ENCODE results near the gene REST.
"Not testable (repeated sequence)": the region's sequence is repeated elsewhere in the genome, so short reads cannot be mapped to it uniquely, and the experiment has no call there.

The REST gene

GRCh38 chr4:56937262-56937661 lies 29.6 kb downstream of the REST start:
- Histone ChIP-seq H3K4me3 (replicated peaks; ENCODE audit: insufficient read depth, low read length) (no peak overlapping the region), H3K27me3 (ENCODE audit: insufficient read depth, poor library complexity, severe bottlenecking) (no peaks in the 10 kb centered on the region), H3K27ac (replicated peaks) (no peak overlapping the region)
- DNase-seq (ENCODE audit: low read depth in 1 of 2, low spot score in 1 of 2), result no peak
- TF ChIP-seq GABPA (IDR thresholded peaks at IDR 0.05; ENCODE audit: low read depth) (no peak), POLR2AphosphoS5 (IDR thresholded peaks at IDR 0.05; ENCODE audit: low read depth) (no peak), SPI1 (IDR thresholded peaks at IDR 0.05; ENCODE audit: borderline replicate concordance, low read depth) (no peak), CTCF (IDR thresholded peaks at IDR 0.05; ENCODE audit: insufficient read depth, low read length) (no peak), REST (IDR thresholded peaks at IDR 0.05; ENCODE audit: insufficient replicate concordance, low read depth) (no peak)

- H3K27ac ChIP-seq (replicated peaks); DNase-seq (ENCODE audit: low read depth in 1 of 2, low spot score in 1 of 2); H3K27me3 ChIP-seq (ENCODE audit: insufficient read depth, poor library complexity, severe bottlenecking); H3K4me3 ChIP-seq (replicated peaks; ENCODE audit: insufficient read depth, low read length): not testable (repeated sequence)
Measured at GRCh38 chr4:56939826-56940225, 32.1 kb downstream of the REST start.

- TF ChIP-seq SPI1 (IDR thresholded peaks at IDR 0.05; ENCODE audit: borderline replicate concordance, low read depth) (no peak), REST (IDR thresholded peaks at IDR 0.05; ENCODE audit: insufficient replicate concordance, low read depth) (no peak), POLR2AphosphoS5 (IDR thresholded peaks at IDR 0.05; ENCODE audit: low read depth) (no peak), CTCF (IDR thresholded peaks at IDR 0.05; ENCODE audit: insufficient read depth, low read length) (no peak), GABPA (IDR thresholded peaks at IDR 0.05; ENCODE audit: low read depth) (no peak)
- no peaks in the 10 kb centered on the region for H3K27me3 ChIP-seq (ENCODE audit: insufficient read depth, poor library complexity, severe bottlenecking)
- DNase-seq (ENCODE audit: low read depth in 1 of 2, low spot score in 1 of 2), result no peak
- no peak overlapping the region for H3K27ac ChIP-seq (replicated peaks)
- no peak overlapping the region for H3K4me3 ChIP-seq (replicated peaks; ENCODE audit: insufficient read depth, low read length)
Measured at GRCh38 chr4:56940403-56940802, 32.7 kb downstream of the REST start.

- no peak overlapping the region for H3K4me3 ChIP-seq (replicated peaks; ENCODE audit: insufficient read depth, low read length)
- TF ChIP-seq GABPA (IDR thresholded peaks at IDR 0.05; ENCODE audit: low read depth) (no peak), REST (IDR thresholded peaks at IDR 0.05; ENCODE audit: insufficient replicate concordance, low read depth) (no peak), POLR2AphosphoS5 (IDR thresholded peaks at IDR 0.05; ENCODE audit: low read depth) (no peak), SPI1 (IDR thresholded peaks at IDR 0.05; ENCODE audit: borderline replicate concordance, low read depth) (no peak)
- no peaks in the 10 kb centered on the region for H3K27me3 ChIP-seq (ENCODE audit: insufficient read depth, poor library complexity, severe bottlenecking)
- no peak overlapping the region for H3K27ac ChIP-seq (replicated peaks)
- DNase-seq (ENCODE audit: low read depth in 1 of 2, low spot score in 1 of 2), result no peak
Measured at GRCh38 chr4:56940971-56941370, 33.3 kb downstream of the REST start.

All from HL-60 (cell line).